ENCODE measurements around the gene MRPS10.

MRPS10 gene

GRCh38 chr6:42257063-42257462 is 39.4 kb upstream of the MRPS10 start:
- H3K4me3 ChIP-seq (ENCODE audit: low read depth, low read length), result no peak overlapping the region
- TF ChIP-seq CTCF (IDR thresholded peaks at IDR 0.05; ENCODE audit: low read depth, low read length) (no peak), POLR2A (IDR thresholded peaks at IDR 0.05; ENCODE audit: extremely low read depth, insufficient read length) (no peak)
- DNase-seq (ENCODE audit: low read depth), result no peak

GRCh38 chr6:42255050-42255449 is 37.4 kb upstream of the MRPS10 start:
- H3K4me3 ChIP-seq (ENCODE audit: low read depth, low read length), result no peak overlapping the region
- TF ChIP-seq, protein P1, sequence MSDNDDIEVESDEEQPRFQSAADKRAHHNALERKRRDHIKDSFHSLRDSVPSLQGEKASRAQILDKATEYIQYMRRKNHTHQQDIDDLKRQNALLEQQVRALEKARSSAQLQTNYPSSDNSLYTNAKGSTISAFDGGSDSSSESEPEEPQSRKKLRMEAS (IDR thresholded peaks at IDR 0.05; ENCODE audit: low read depth, low read length), result no peak
- TF ChIP-seq MYC (IDR thresholded peaks at IDR 0.05; ENCODE audit: low read depth, low read length) (no peak), POLR2A (IDR thresholded peaks at IDR 0.05; ENCODE audit: extremely low read depth, insufficient read length) (no peak), CTCF (IDR thresholded peaks at IDR 0.05; ENCODE audit: low read depth, low read length) (no peak)

GRCh38 chr6:42254505-42254904 is 36.8 kb upstream of the MRPS10 start:
- no peak overlapping the region for H3K4me3 ChIP-seq (ENCODE audit: low read depth, low read length)
- TF ChIP-seq CTCF (IDR thresholded peaks at IDR 0.05; ENCODE audit: low read depth, low read length) (no peak), POLR2A (IDR thresholded peaks at IDR 0.05; ENCODE audit: extremely low read depth, insufficient read length) (no peak), MYC (IDR thresholded peaks at IDR 0.05; ENCODE audit: low read depth, low read length) (no peak)
- TF ChIP-seq, protein P1 (IDR thresholded peaks at IDR 0.05; ENCODE audit: low read depth, low read length), result no peak
- no peak for DNase-seq (ENCODE audit: low read depth)

More at GRCh38 chr6:42255050-42255449, 37.4 kb upstream of the MRPS10 start:
- DNase-seq (ENCODE audit: low read depth), result no peak

GRCh38 chr6:42251911-42252637 is 34.4 kb upstream of the MRPS10 start:
- H3K4me3 ChIP-seq (ENCODE audit: low read depth, low read length), result no peak overlapping the region
- no peak for DNase-seq (ENCODE audit: low read depth)
- TF ChIP-seq, protein P1 (IDR thresholded peaks at IDR 0.05; ENCODE audit: low read depth, low read length), result no peak
- TF ChIP-seq MYC (IDR thresholded peaks at IDR 0.05; ENCODE audit: low read depth, low read length), result no peak
- no peak for TF ChIP-seq POLR2A (IDR thresholded peaks at IDR 0.05; ENCODE audit: extremely low read depth, insufficient read length)
- TF ChIP-seq CTCF (IDR thresholded peaks at IDR 0.05; ENCODE audit: low read depth, low read length), result no peak

- no peak for TF ChIP-seq CTCF (IDR thresholded peaks at IDR 0.05; ENCODE audit: low read depth, low read length)
- TF ChIP-seq, protein P1 (IDR thresholded peaks at IDR 0.05; ENCODE audit: low read depth, low read length), result no peak
- no peak for TF ChIP-seq POLR2A (IDR thresholded peaks at IDR 0.05; ENCODE audit: extremely low read depth, insufficient read length)
- no peak for TF ChIP-seq MYC (IDR thresholded peaks at IDR 0.05; ENCODE audit: low read depth, low read length)
- no peak for DNase-seq (ENCODE audit: low read depth)
- no peak overlapping the region for H3K4me3 ChIP-seq (ENCODE audit: low read depth, low read length)
Observed at GRCh38 chr6:42251500-42251899, 33.8 kb upstream of the MRPS10 start.
